ENCODE data around the gene IFT74. TPM values are rescaled to one million over a fixed set of nuclear protein-coding genes. Genes with fewer than 3 reads are reported as not detected.

Gene IFT74
- total RNA-seq, 4 donors from 2014 or later, result 12.3 to 16.6 (median 14.2) TPM

DNA sequence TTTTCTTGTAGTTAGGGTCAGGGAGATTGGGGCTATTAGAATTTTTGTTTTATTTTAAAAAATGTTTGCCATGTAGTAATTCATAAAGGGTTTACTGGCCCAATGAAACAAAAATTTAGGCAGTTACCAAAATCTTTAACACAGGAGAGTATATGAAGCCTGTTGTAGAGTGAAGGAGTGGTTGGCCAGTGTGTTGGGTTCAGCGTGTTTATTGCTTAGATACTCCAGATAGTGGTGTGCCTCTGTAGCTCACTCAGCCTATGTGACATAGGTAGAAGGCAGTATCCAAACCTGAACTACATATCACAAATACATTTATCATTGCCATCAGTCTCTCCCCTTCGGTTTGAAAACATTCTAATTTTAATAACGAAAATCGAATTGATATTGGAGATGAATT is 154.0 kb downstream of the IFT74 start:
- no peaks in the 10 kb centered on the region for H3K36me3 ChIP-seq
- peak overlapping the region; percentile 27 to 34 (median 32) for H3K4me3 ChIP-seq
- WGBS, result 70% methylated on average over 4 of the region's 4 CpGs
- TF ChIP-seq EP300 (IDR thresholded peaks at IDR 0.05) (no peak), CTCF (IDR thresholded peaks at IDR 0.05) (no peak), POLR2AphosphoS5 (IDR thresholded peaks at IDR 0.05) (no peak), POLR2A (IDR thresholded peaks at IDR 0.05; ENCODE audit: low read depth) (no peak)
- H3K4me1 ChIP-seq, result no peaks in the 10 kb centered on the region
- peak overlapping the region in 2 of 4 donors; percentile 12 to 25 for H3K27ac ChIP-seq (replicated peaks in 1 of 4)
- H3K27me3 ChIP-seq, result no peaks in the 10 kb centered on the region
- no peaks in the 10 kb centered on the region for H3K9me3 ChIP-seq
- DNase-seq (ENCODE audit: extremely low spot score), result no peak
- intact Hi-C loops (cut with DNase I), result no loop called here

DNA sequence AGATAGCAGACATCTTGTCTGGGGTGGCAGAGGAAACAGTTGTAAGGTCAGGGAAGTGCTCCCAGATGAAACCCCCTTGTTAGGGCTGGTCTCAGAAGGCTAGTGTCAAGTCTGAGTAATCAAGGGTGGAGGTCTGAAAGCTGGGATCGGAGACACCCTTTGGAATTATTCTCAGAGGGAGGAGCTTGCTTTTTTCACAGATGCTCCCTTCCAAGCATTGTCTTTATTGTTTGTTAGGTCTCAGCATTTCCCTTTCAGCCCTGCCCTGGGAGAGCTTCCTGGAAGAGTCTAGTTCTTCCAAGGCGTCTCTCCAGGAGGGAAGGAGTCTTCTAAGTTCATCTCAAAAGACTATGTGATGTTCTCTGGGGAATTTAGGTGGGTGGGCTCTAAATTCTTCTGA is 156.0 kb downstream of the IFT74 start:
- Histone ChIP-seq H3K27ac (replicated peaks in 1 of 4) (peak overlapping the region in 2 of 4 donors; percentile 8 to 9), H3K27me3 (no peaks in the 10 kb centered on the region), H3K4me1 (peaks cover 0 to 8% (median 2%) of the 10 kb centered on the region in 4 donors), H3K9me3 (no peaks in the 10 kb centered on the region), H3K36me3 (no peaks in the 10 kb centered on the region), H3K4me3 (peak overlapping the region in 1 of 4 donors; percentile 34)
- TF ChIP-seq CTCF (IDR thresholded peaks at IDR 0.05), result no peak
- TF ChIP-seq POLR2A (IDR thresholded peaks at IDR 0.05; ENCODE audit: low read depth), result no peak
- no peak for TF ChIP-seq EP300 (IDR thresholded peaks at IDR 0.05)
- TF ChIP-seq POLR2AphosphoS5 (IDR thresholded peaks at IDR 0.05), result no peak
- intact Hi-C loops (cut with DNase I), result no loop called here
- WGBS, result 78% methylated on average over 2 of the region's 2 CpGs
- DNase-seq (ENCODE audit: extremely low spot score), result no peak

Other genes starting within 250 kb of the IFT74 start
- gene CAAP1, start 63.6 kb upstream of the IFT74 start, total RNA-seq, result 10 to 100 TPM; 15.3 to 18.7 (median 16.2) TPM
- 10 to 100 TPM; 22.4 to 32.3 (median 28.0) TPM for gene PLAA, start 9.2 kb upstream of the IFT74 start, total RNA-seq
- not detected for gene LRRC19, start 49.3 kb downstream of the IFT74 start, total RNA-seq
- gene TEK, start 152.8 kb downstream of the IFT74 start, total RNA-seq, result 10 to 100 TPM in 3 of 4 donors, 1 to 10 TPM in 1; 7.5 to 17.4 (median 15.5) TPM